PC-9 (cell line): ENCODE data around the gene CDK5.

Experiments used
- EZH2 ChIP-seq: fragments of 200-600 bp; sonication (generic); IDR thresholded peaks from 2 replicates; pipeline ENCODE4 v1.8.0; 2017; ENCODE audit warnings: antibody characterized with exemption, low read depth
- TF ChIP-seq, protein P1 (sequence below): fragments of 200-600 bp; sonication (generic); conservative IDR thresholded peaks from 2 replicates; pipeline ENCODE4 v1.6.1; 2017; ENCODE audit warnings: mixed run types, antibody characterized with exemption, mild to moderate bottlenecking, moderate library complexity

DNA sequence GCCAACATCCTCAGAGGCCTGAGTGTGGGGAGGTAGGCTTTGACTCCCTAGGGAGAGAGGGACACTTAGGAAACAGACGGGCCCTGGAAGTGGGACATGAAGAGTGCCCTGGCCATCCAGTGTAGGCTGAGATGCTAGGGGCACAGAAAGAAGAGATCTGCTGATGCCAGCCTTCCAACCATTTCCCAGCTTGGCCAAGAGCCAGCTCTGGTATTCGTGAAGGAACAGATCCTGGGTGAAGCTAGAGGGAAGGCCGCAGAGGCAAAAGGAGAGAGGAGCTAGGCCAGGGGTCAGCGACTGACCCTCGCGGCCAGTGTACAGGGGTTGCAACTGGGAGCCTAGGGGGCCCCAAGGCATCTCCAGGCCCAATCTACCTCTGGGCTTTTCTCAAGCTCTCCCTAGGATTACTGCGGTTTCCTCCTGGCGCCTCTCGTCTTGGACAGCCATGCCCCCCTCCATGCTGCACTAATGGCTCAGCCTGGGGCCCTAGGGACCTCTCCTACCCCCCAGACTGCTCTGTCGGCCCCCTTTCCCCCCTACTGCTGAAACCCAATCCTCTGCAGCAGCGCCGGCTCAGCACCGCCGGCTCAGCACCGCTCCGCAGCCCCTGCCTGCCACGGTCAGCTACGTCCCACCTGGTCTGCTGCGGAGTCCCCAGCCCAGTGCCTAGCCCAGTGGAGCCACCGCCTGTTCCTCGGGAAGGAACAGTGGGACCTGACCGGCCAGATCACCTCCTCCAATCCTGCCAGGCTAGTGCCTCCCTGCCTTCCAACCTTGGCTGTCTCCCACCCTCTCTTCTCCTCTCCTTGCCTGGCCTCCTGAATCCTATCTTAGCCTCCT is 9.5 kb downstream of the CDK5 start, which contains the start of gene ASIC3:
- TF ChIP-seq, protein P1, sequence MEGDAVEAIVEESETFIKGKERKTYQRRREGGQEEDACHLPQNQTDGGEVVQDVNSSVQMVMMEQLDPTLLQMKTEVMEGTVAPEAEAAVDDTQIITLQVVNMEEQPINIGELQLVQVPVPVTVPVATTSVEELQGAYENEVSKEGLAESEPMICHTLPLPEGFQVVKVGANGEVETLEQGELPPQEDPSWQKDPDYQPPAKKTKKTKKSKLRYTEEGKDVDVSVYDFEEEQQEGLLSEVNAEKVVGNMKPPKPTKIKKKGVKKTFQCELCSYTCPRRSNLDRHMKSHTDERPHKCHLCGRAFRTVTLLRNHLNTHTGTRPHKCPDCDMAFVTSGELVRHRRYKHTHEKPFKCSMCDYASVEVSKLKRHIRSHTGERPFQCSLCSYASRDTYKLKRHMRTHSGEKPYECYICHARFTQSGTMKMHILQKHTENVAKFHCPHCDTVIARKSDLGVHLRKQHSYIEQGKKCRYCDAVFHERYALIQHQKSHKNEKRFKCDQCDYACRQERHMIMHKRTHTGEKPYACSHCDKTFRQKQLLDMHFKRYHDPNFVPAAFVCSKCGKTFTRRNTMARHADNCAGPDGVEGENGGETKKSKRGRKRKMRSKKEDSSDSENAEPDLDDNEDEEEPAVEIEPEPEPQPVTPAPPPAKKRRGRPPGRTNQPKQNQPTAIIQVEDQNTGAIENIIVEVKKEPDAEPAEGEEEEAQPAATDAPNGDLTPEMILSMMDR, result no peak
- no peak for TF ChIP-seq EZH2
